GM12891 (cell line): Measurements from ENCODE around the gene FAM241A.

ENCODE experiments used
- PAX5 ChIP-seq: IDR thresholded peaks from 2 replicates; pipeline ENCODE4 v1.6.1; 2011; ENCODE audit warnings: low read length, moderate library complexity, mild to moderate bottlenecking; ENCODE audit not compliant: insufficient read depth, severe bottlenecking
- POLR2A ChIP-seq: IDR thresholded peaks from 2 replicates; pipeline ENCODE4 v1.6.1; 2011; ENCODE audit warnings: low read depth, low read length, control low read depth
- POLR2AphosphoS5 ChIP-seq: IDR thresholded peaks from 2 replicates; pipeline ENCODE4 v1.6.1; 2011; ENCODE audit warnings: low read depth, low read length, control low read depth

GRCh38 chr4:112141366-112142138, 3.7 kb upstream of the FAM241A start:
- no peak for TF ChIP-seq POLR2AphosphoS5
- no peak for TF ChIP-seq POLR2A
- TF ChIP-seq PAX5 = no peak
